Kidney epithelial cell (primary cell): ENCODE results near the gene PHB1. TPM values are rescaled to one million over a fixed set of nuclear protein-coding genes. Genes with fewer than 3 reads are reported as not detected.
A peak's percentile ranks its signal among the peaks of the same experiment; 100 is the strongest.

Source experiments
- DNase-seq: peaks from one replicate; pipeline ENCODE4 v3.0.0-alpha.2; 2010; ENCODE audit warnings: low read depth
- H3K27me3 ChIP-seq: 2 replicates; pipeline ENCODE4 v1.6.0; 2011; ENCODE audit warnings: low read length; ENCODE audit not compliant: control insufficient read depth, insufficient read depth
- H3K36me3 ChIP-seq: 2 replicates; pipeline ENCODE4 v1.5.1; 2011; ENCODE audit warnings: low read length; ENCODE audit not compliant: control insufficient read depth, insufficient read depth
- H3K4me3 ChIP-seq: 2 replicates; pipeline ENCODE4 v1.5.1; 2011; ENCODE audit warnings: low read depth, mild to moderate bottlenecking, control low read depth, low read length
- CTCF ChIP-seq: IDR thresholded peaks from 2 replicates; pipeline ENCODE4 v1.5.1; 2011; ENCODE audit warnings: mild to moderate bottlenecking, moderate library complexity, low read length, control low read depth, inconsistent platforms; ENCODE audit not compliant: insufficient read depth, poor library complexity, severe bottlenecking
- total RNA-seq: library from RNA; depleted of rRNA; stranded (reverse); fragments of >200 nt; gene quantifications from 2 replicates; pipeline ENCODE4 v1.2.3, GENCODE V29; 2015

PHB1 gene
- total RNA-seq, result 137 and 143 TPM in 2 replicates

DNA sequence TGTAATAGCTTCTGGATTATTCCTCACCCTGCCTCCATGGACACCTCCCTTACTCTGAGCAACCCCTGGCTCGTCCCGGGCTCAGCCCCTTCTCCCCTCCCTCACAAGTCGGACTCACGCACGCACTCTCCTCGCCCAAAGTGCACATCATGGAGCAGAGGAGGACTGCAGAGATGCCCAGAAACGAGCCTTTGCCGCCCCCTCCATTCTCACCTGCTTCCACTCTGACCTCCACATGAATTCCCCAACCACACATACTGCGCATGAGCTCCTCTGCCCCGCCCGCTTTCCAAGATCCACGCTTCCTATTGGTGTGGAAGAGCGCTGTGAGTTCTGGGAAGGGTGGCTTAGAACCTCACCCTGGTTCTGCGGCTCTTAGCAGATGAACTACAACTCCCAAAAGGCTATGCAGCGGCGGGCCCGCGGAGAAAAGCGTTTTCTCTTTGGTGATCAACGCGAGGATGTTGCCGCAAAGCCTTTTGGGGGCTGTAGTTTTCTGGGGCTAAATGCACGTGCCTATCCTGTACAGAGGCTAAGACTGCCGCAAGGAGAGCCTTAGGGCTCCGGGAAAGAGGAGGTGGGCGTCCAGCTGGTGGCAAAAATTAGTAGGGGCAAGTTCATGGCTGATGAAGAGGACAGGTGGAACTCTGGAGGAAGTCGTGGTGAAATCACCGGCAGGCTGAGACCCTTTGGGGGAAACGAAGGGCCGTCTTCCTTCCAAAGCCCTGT lies at the start of gene PHB1:
TSS of gene PHB1 (minus strand) at position 261 of the 729 bp plus-strand sequence. CDS start 1,618 bp downstream, outside the sequence.
- peak; percentile 96 for DNase-seq
- no peaks in the 10 kb centered on the region for H3K27me3 ChIP-seq
- no peak for TF ChIP-seq CTCF
- peak within 1 kb of the TSS; percentile 89 for H3K4me3 ChIP-seq
- peaks cover 4% of the 10 kb centered on the region for H3K36me3 ChIP-seq

DNA sequence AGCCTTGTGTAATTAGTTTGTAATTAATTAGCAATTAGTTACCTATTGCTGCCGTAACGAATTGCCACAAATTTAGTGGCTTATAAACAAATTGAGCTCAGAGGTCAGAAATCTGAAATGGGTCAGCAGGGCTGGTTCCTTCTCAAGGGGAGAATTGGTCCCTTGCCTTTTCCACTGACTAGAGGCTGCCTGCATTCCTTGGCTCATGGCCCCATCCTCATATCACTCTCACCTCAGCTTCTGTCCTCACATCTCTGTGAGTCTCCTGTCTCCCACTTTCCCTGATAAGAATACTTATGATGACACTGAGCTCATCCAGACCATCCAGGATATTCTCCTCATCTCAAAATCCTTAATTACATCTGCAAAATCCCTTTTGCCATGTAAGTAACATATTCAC lies 49.4 kb upstream of the PHB1 start:
- TF ChIP-seq CTCF, result no peak
- Histone ChIP-seq H3K27me3 (peaks cover 51% of the 10 kb centered on the region), H3K4me3 (no peak overlapping the region), H3K36me3 (no peaks in the 10 kb centered on the region)
- DNase-seq, result no peak

DNA sequence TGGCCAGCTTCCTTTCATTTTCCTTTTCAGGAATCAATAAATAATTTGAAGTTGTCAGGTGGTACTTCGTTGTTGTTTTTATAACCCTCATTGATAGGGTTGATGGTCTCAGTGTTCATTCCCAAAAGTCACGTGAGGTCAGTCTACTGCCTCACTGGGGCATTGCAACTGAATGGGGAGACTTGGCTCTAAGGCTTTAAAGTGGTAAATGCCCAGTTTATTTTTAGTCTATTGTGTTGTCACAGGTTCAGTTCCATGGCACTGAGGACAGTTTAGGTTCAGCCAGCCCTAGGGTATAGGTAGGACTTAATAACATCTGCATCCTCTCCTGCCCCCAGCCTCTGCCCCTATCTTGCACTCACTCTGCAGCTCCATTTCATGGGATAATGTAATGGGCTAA lies 46.9 kb upstream of the PHB1 start:
- no peak for DNase-seq
- Histone ChIP-seq H3K4me3 (no peak overlapping the region), H3K27me3 (peaks cover 39% of the 10 kb centered on the region), H3K36me3 (no peaks in the 10 kb centered on the region)
- TF ChIP-seq CTCF, result no peak

GRCh38 chr17:49460401-49460800 lies 45.7 kb upstream of the PHB1 start:
- Histone ChIP-seq H3K27me3 (peaks cover 29% of the 10 kb centered on the region), H3K4me3 (no peak overlapping the region), H3K36me3 (no peaks in the 10 kb centered on the region)
- DNase-seq, result no peak
- no peak for TF ChIP-seq CTCF

GRCh38 chr17:49459401-49459984 lies 44.8 kb upstream of the PHB1 start:
- no peak for DNase-seq
- Histone ChIP-seq H3K27me3 (peaks cover 29% of the 10 kb centered on the region), H3K36me3 (no peaks in the 10 kb centered on the region), H3K4me3 (no peak overlapping the region)
- no peak for TF ChIP-seq CTCF
